WTC11 (cell line): ENCODE data around the gene DALRD3. TPM values are rescaled to one million over a fixed set of nuclear protein-coding genes. Genes with fewer than 3 reads are reported as not detected.

Experiments used
- ATAC-seq: fragments of 200-7000 bp; cut with Tn5 transposase; 2 replicates; pipeline ENCODE4 v1.10.0; 2021; ENCODE audit warnings: mild to moderate bottlenecking, moderate library complexity
- CTCF ChIA-PET: fragments of 300-600 bp; sonication (Branson Sonifier 250); formaldehyde crosslinking; loops from one replicate; lab custom pipeline; 2021; ENCODE audit warnings: antibody characterized with exemption; lab: Charles Lee
- POLR2A ChIA-PET: fragments of 350-600 bp; sonication (Branson Sonifier 250); formaldehyde crosslinking; loops from one replicate; lab custom pipeline; 2021; ENCODE audit warnings: antibody characterized with exemption; lab: Charles Lee
- DNase-seq: peaks from one replicate; pipeline ENCODE4 v3.0.0; 2021; ENCODE audit warnings: low spot score
- H3K27ac Mint-ChIP-seq: 2 replicates; pipeline ENCODE4 v1.8.0; 2021; ENCODE audit warnings: mixed read lengths
- H3K27me3 Mint-ChIP-seq: 2 replicates; pipeline ENCODE4 v1.8.0; 2021; ENCODE audit warnings: low read depth, mild to moderate bottlenecking, moderate library complexity, mixed read lengths
- H3K36me3 Mint-ChIP-seq: 2 replicates; pipeline ENCODE4 v1.8.0; 2021; ENCODE audit warnings: mixed read lengths
- H3K4me1 Mint-ChIP-seq: 2 replicates; pipeline ENCODE4 v1.8.0; 2022; ENCODE audit warnings: mixed read lengths
- H3K4me3 Mint-ChIP-seq: 2 replicates; pipeline ENCODE4 v1.8.0; 2021; ENCODE audit warnings: mild to moderate bottlenecking, moderate library complexity, mixed read lengths
- H3K9me3 Mint-ChIP-seq: 2 replicates; pipeline ENCODE4 v1.8.0; 2021; ENCODE audit warnings: mixed read lengths
- CDX4 ChIP-seq: fragments of 250-450 bp; sonication (Bioruptor Pico); IDR thresholded peaks from 2 replicates; pipeline ENCODE4 v1.9.0; 2021; ENCODE audit warnings: moderate library complexity, mild to moderate bottlenecking, inconsistent platforms, borderline replicate concordance
- CREM ChIP-seq: sonication (generic); formaldehyde crosslinking; IDR thresholded peaks from 2 replicates; pipeline ENCODE4 v1.8.1; 2022; ENCODE audit warnings: mild to moderate bottlenecking, missing genetic modification reagents, moderate library complexity
- E2F5 ChIP-seq: sonication (generic); formaldehyde crosslinking; IDR thresholded peaks from 2 replicates; pipeline ENCODE4 v1.8.1; 2022; ENCODE audit warnings: mild to moderate bottlenecking, moderate library complexity, missing genetic modification reagents
- FOXJ3 ChIP-seq: sonication (generic); formaldehyde crosslinking; IDR thresholded peaks from 2 replicates; pipeline ENCODE4 v1.9.0; 2021; ENCODE audit warnings: missing genetic modification reagents, mild to moderate bottlenecking, borderline replicate concordance
- FOXP1 ChIP-seq: sonication (generic); formaldehyde crosslinking; IDR thresholded peaks from 2 replicates; pipeline ENCODE4 v1.8.0; 2022; ENCODE audit warnings: missing genetic modification reagents, mild to moderate bottlenecking, moderate library complexity, borderline replicate concordance
- FOXP4 ChIP-seq: sonication (generic); formaldehyde crosslinking; IDR thresholded peaks from 2 replicates; pipeline ENCODE4 v1.8.0; 2022; ENCODE audit warnings: mild to moderate bottlenecking, missing genetic modification reagents
- GABPB1 ChIP-seq: sonication (generic); formaldehyde crosslinking; IDR thresholded peaks from 2 replicates; pipeline ENCODE4 v1.8.1; 2023; ENCODE audit warnings: mild to moderate bottlenecking, missing genetic modification reagents
- GRHL2 ChIP-seq: fragments of 250-450 bp; sonication (Bioruptor Pico); IDR thresholded peaks from 2 replicates; pipeline ENCODE4 v1.8.0; 2022; ENCODE audit warnings: mild to moderate bottlenecking, moderate library complexity; ENCODE audit not compliant: insufficient replicate concordance, severe bottlenecking
- HMGA2 ChIP-seq: fragments of 250-450 bp; sonication (Bioruptor Pico); IDR thresholded peaks from 2 replicates; pipeline ENCODE4 v1.4.0; 2021; ENCODE audit warnings: mild to moderate bottlenecking, moderate library complexity
- HMGXB4 ChIP-seq: sonication (generic); formaldehyde crosslinking; IDR thresholded peaks from 2 replicates; pipeline ENCODE4 v1.8.1; 2023; ENCODE audit warnings: mild to moderate bottlenecking, moderate library complexity, missing genetic modification reagents
- JUN ChIP-seq: sonication (generic); formaldehyde crosslinking; IDR thresholded peaks from 2 replicates; pipeline ENCODE4 v1.8.0; 2023; ENCODE audit warnings: mild to moderate bottlenecking, missing genetic modification reagents
- MXD4 ChIP-seq: fragments of 250-450 bp; sonication (Bioruptor Pico); IDR thresholded peaks from 2 replicates; pipeline ENCODE4 v1.8.0; 2021; ENCODE audit warnings: mild to moderate bottlenecking, moderate library complexity, borderline replicate concordance
- NFYB ChIP-seq: sonication (generic); formaldehyde crosslinking; conservative IDR thresholded peaks from 2 replicates; pipeline ENCODE4 v1.8.0; 2022; ENCODE audit warnings: low read depth, missing genetic modification reagents
- OVOL2 ChIP-seq: fragments of 250-450 bp; sonication (Bioruptor Pico); IDR thresholded peaks from 2 replicates; pipeline ENCODE4 v1.9.0; 2021; ENCODE audit warnings: mild to moderate bottlenecking, borderline replicate concordance
- SMAD4 ChIP-seq: sonication (generic); formaldehyde crosslinking; IDR thresholded peaks from 2 replicates; pipeline ENCODE4 v1.8.0; 2022; ENCODE audit warnings: mild to moderate bottlenecking, missing genetic modification reagents
- SOX15 ChIP-seq: fragments of 250-450 bp; sonication (Bioruptor Pico); IDR thresholded peaks from 2 replicates; pipeline ENCODE4 v1.9.0; 2021; ENCODE audit warnings: mild to moderate bottlenecking
- TCF7 ChIP-seq: sonication (generic); formaldehyde crosslinking; IDR thresholded peaks from 2 replicates; pipeline ENCODE4 v1.8.0; 2022; ENCODE audit warnings: mild to moderate bottlenecking, low read depth, missing genetic modification reagents, moderate library complexity
- TP53 ChIP-seq: sonication (generic); formaldehyde crosslinking; IDR thresholded peaks from 2 replicates; pipeline ENCODE4 v1.8.1; 2023; ENCODE audit warnings: mild to moderate bottlenecking, missing genetic modification reagents
- ZNF219 ChIP-seq: sonication (generic); formaldehyde crosslinking; IDR thresholded peaks from 2 replicates; pipeline ENCODE4 v1.8.0; 2023; ENCODE audit warnings: missing genetic modification reagents, mild to moderate bottlenecking, borderline replicate concordance
- ZNF317 ChIP-seq: sonication (generic); formaldehyde crosslinking; IDR thresholded peaks from 2 replicates; pipeline ENCODE4 v1.8.1; 2023; ENCODE audit warnings: low read depth, mild to moderate bottlenecking, moderate library complexity, missing genetic modification reagents, borderline replicate concordance
- ZNF423 ChIP-seq: fragments of 250-450 bp; sonication (Bioruptor Pico); IDR thresholded peaks from 2 replicates; pipeline ENCODE4 v2.1.2; 2022; ENCODE audit warnings: mild to moderate bottlenecking, moderate library complexity
- ZNF671 ChIP-seq: fragments of 250-450 bp; sonication (Bioruptor Pico); IDR thresholded peaks from 2 replicates; pipeline ENCODE4 v1.8.0; 2021; ENCODE audit warnings: mild to moderate bottlenecking
- total RNA-seq: library from RNA; stranded (reverse); gene quantifications from 3 replicates; pipeline ENCODE4 v1.2.3, GENCODE V29; 2021
- TF ChIP-seq, protein P1 (sequence below): sonication (generic); formaldehyde crosslinking; IDR thresholded peaks from 2 replicates; pipeline ENCODE4 v1.8.1; 2022; ENCODE audit warnings: missing genetic modification reagents, borderline replicate concordance
- TF ChIP-seq, protein P2 (sequence below): sonication (generic); formaldehyde crosslinking; IDR thresholded peaks from 2 replicates; pipeline ENCODE4 v1.8.1; 2022; ENCODE audit warnings: low read depth, missing genetic modification reagents, borderline replicate concordance
- TF ChIP-seq, protein P3 (sequence below): sonication (generic); formaldehyde crosslinking; IDR thresholded peaks from 2 replicates; pipeline ENCODE4 v1.8.0; 2022; ENCODE audit warnings: mild to moderate bottlenecking, missing genetic modification reagents

Gene DALRD3
- total RNA-seq, 1 experiment from 2014 or later: 41.4 TPM

- no peak for DNase-seq
- H3K27me3 Mint-ChIP-seq: no peaks in the 10 kb centered on the region
- TF ChIP-seq ZNF317 (CRISPR knock-in tag) (no peak), SMAD4 (CRISPR knock-in tag) (no peak), OVOL2 (no peak), FOXJ3 (CRISPR knock-in tag) (no peak), TP53 (CRISPR knock-in tag) (no peak), E2F5 (CRISPR knock-in tag) (no peak), SOX15 (CRISPR knock-in tag) (no peak), MXD4 (no peak), GRHL2 (CRISPR knock-in tag) (no peak), GABPB1 (CRISPR knock-in tag) (no peak), FOXP4 (CRISPR knock-in tag) (no peak)
- TF ChIP-seq, protein P1, sequence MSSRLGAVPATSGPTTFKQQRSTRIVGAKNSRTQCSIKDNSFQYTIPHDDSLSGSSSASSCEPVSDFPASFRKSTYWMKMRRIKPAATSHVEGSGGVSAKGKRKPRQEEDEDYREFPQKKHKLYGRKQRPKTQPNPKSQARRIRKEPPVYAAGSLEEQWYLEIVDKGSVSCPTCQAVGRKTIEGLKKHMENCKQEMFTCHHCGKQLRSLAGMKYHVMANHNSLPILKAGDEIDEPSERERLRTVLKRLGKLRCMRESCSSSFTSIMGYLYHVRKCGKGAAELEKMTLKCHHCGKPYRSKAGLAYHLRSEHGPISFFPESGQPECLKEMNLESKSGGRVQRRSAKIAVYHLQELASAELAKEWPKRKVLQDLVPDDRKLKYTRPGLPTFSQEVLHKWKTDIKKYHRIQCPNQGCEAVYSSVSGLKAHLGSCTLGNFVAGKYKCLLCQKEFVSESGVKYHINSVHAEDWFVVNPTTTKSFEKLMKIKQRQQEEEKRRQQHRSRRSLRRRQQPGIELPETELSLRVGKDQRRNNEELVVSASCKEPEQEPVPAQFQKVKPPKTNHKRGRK: no peak
- TF ChIP-seq, protein P2, sequence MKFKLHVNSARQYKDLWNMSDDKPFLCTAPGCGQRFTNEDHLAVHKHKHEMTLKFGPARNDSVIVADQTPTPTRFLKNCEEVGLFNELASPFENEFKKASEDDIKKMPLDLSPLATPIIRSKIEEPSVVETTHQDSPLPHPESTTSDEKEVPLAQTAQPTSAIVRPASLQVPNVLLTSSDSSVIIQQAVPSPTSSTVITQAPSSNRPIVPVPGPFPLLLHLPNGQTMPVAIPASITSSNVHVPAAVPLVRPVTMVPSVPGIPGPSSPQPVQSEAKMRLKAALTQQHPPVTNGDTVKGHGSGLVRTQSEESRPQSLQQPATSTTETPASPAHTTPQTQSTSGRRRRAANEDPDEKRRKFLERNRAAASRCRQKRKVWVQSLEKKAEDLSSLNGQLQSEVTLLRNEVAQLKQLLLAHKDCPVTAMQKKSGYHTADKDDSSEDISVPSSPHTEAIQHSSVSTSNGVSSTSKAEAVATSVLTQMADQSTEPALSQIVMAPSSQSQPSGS (CRISPR knock-in tag): no peak
- TF ChIP-seq, all 79 proteins: peak for 0
- CTCF ChIA-PET: no interaction called here
- Mint-ChIP-seq H3K4me1 (no peaks in the 10 kb centered on the region), H3K27ac (no peak overlapping the region), H3K36me3 (peaks cover 39% of the 10 kb centered on the region), H3K9me3 (no peaks in the 10 kb centered on the region), H3K4me3 (no peak overlapping the region)
- ATAC-seq: no peak
- POLR2A ChIA-PET: no interaction called here
Measured at GRCh38 chr3:49035281-49035680, 16.9 kb upstream of the DALRD3 start.

GRCh38 chr3:49034650-49035049, 16.3 kb upstream of the DALRD3 start:
- Mint-ChIP-seq H3K9me3 (no peaks in the 10 kb centered on the region), H3K4me3 (no peak overlapping the region), H3K27ac (no peak overlapping the region)
- no peak for TF ChIP-seq HMGXB4 (CRISPR knock-in tag)
- no peak for TF ChIP-seq FOXP1 (CRISPR knock-in tag)
- no peak for TF ChIP-seq OVOL2
- no peak for TF ChIP-seq ZNF423
- no peak for TF ChIP-seq ZNF671
- no peak for TF ChIP-seq ZNF219 (CRISPR knock-in tag)
- no peak for TF ChIP-seq SMAD4 (CRISPR knock-in tag)
- TF ChIP-seq, protein P3, sequence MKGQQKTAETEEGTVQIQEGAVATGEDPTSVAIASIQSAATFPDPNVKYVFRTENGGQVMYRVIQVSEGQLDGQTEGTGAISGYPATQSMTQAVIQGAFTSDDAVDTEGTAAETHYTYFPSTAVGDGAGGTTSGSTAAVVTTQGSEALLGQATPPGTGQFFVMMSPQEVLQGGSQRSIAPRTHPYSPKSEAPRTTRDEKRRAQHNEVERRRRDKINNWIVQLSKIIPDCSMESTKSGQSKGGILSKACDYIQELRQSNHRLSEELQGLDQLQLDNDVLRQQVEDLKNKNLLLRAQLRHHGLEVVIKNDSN (CRISPR knock-in tag): no peak
- TF ChIP-seq CREM: no peak
- TF ChIP-seq CDX4 (CRISPR knock-in tag): no peak
- TF ChIP-seq TCF7 (CRISPR knock-in tag): no peak
- TF ChIP-seq ZNF317 (CRISPR knock-in tag): no peak
- no peak for TF ChIP-seq NFYB (CRISPR knock-in tag)
- no peak for TF ChIP-seq HMGA2
- no peak for TF ChIP-seq JUN (CRISPR knock-in tag)

More at GRCh38 chr3:49034650-49035049, 16.3 kb upstream of the DALRD3 start:
- no peaks in the 10 kb centered on the region for H3K4me1 Mint-ChIP-seq
- ATAC-seq: no peak
- CTCF ChIA-PET: interaction anchor here (0.8 kb wide), 1 partner anchor 47 kb away, joined by 3 read pairs; no protein-coding TSS in a partner anchor
- no peak for DNase-seq
- POLR2A ChIA-PET: no interaction called here
- peaks cover 39% of the 10 kb centered on the region for H3K36me3 Mint-ChIP-seq
- no peaks in the 10 kb centered on the region for H3K27me3 Mint-ChIP-seq
